K562 (cell line): ENCODE measurements around the gene AHNAK. TPM values are rescaled to one million over a fixed set of nuclear protein-coding genes. Genes with fewer than 3 reads are reported as not detected.
A peak's percentile ranks its signal among the peaks of the same experiment; 100 is the strongest.

Source experiments
- BHLHE40 ChIP-seq: IDR thresholded peaks from 2 replicates; pipeline ENCODE4 v1.6.1; 2011; ENCODE audit warnings: low read length, improper control_type of control experiment
- MTA2 ChIP-seq: fragments of 450-650 bp; IDR thresholded peaks from 2 replicates; pipeline ENCODE4 v1.6.1; 2016; ENCODE audit warnings: low read depth
- MYC ChIP-seq, 2 experiments: fragments of 250-450 bp in 1 of 2; sonication (Bioruptor Pico) in 1 of 2; IDR thresholded peaks; 2 replicates each; pipeline versions ENCODE4 v1.5.1 to v1.6.1; 2012 to 2021; ENCODE audit warnings: low read depth in 2 of 2, borderline replicate concordance in 1 of 2, improper control_type of control experiment in 1 of 2, low read length in 1 of 2, mild to moderate bottlenecking in 1 of 2, moderate library complexity in 1 of 2
- NEUROD1 ChIP-seq: fragments of 150-350 bp; IDR thresholded peaks from 2 replicates; pipeline ENCODE4 v1.6.1; 2014; ENCODE audit warnings: borderline replicate concordance, low read length, low read depth; ENCODE audit not compliant: partially characterized antibody
- NRF1 ChIP-seq, 2 experiments: fragments of 450-650 bp; IDR thresholded peaks in 1 of 2; conservative IDR thresholded peaks in 1 of 2; 2 replicates each; pipeline ENCODE4 v1.6.1; 2014; ENCODE audit warnings: mild to moderate bottlenecking in 2 of 2
- PURB ChIP-seq: sonication (generic); formaldehyde crosslinking; IDR thresholded peaks from 2 replicates; pipeline ENCODE4 v1.9.0; 2021; ENCODE audit warnings: low read depth, mild to moderate bottlenecking, missing genetic modification reagents
- SIRT6 ChIP-seq: IDR thresholded peaks from one replicate; pipeline ENCODE4 v1.6.1; 2012; ENCODE audit warnings: low read depth, mild to moderate bottlenecking, control low read depth, inconsistent platforms, low read length, moderate library complexity
- ZBTB1 ChIP-seq: sonication (generic); formaldehyde crosslinking; IDR thresholded peaks from 2 replicates; pipeline ENCODE4 v1.8.1; 2023; ENCODE audit warnings: missing genetic modification reagents, low read depth, mild to moderate bottlenecking, borderline replicate concordance
- ZNF143 ChIP-seq: sonication (generic); formaldehyde crosslinking; IDR thresholded peaks from 2 replicates; pipeline ENCODE4 v1.9.0; 2022; ENCODE audit warnings: mild to moderate bottlenecking, missing genetic modification reagents
- polyA plus RNA-seq, 8 experiments: library from polyadenylated mRNA; depleted of rRNA in 4 of 8; stranded (reverse) in 5 of 8; unstranded in 3 of 8; fragments of >200 nt; fragmentation: Nextera tagmentation in 2 of 8; fragmentation: Illumina TruSeq in 1 of 8; extraction: Ambion mirVana in 2 of 8; extraction: Trizol in 1 of 8; gene quantifications; 2 replicates each; pipeline versions ENCODE4 v1.2.1 to v1.2.3, GENCODE V29; 2011 to 2014; ENCODE audit warnings: inconsistent platforms in 1 of 8, missing spikeins in 1 of 8
- total RNA-seq, 7 experiments: library from RNA; depleted of rRNA in 6 of 7; stranded (reverse); fragments of >200 nt in 6 of 7; fragmentation: Illumina TruSeq in 2 of 7; extraction: Trizol in 2 of 7; gene quantifications; 2 replicates each; pipeline versions ENCODE4 v1.2.1 to v1.2.3, GENCODE V29; 2011 to 2021; ENCODE audit warnings: low replicate concordance in 1 of 7
- TF ChIP-seq, protein P1 (sequence below): fragments of 450-650 bp; IDR thresholded peaks from 2 replicates; pipeline ENCODE4 v1.6.1; 2016; ENCODE audit warnings: missing biosample characterization, missing genetic modification characterization
- TF ChIP-seq, protein P2 (sequence below): fragments of 450-650 bp; IDR thresholded peaks from 2 replicates; pipeline ENCODE4 v1.6.1; 2016
- TF ChIP-seq, protein P3 (sequence below): sonication (generic); formaldehyde crosslinking; IDR thresholded peaks from 2 replicates; pipeline ENCODE4 v1.5.0; 2020; ENCODE audit warnings: missing genetic modification reagents
- TF ChIP-seq, protein P4 (sequence below): sonication (generic); formaldehyde crosslinking; IDR thresholded peaks from 2 replicates; pipeline ENCODE4 v1.9.0; 2022; ENCODE audit warnings: mild to moderate bottlenecking, missing genetic modification reagents

The AHNAK gene
- total and polyA plus RNA-seq, 9 of the 15 experiments (the other 6 are each of a cell fraction or from before 2014, with no cell fraction given) = 1.5 to 89.7 (median 45.0) TPM

DNA sequence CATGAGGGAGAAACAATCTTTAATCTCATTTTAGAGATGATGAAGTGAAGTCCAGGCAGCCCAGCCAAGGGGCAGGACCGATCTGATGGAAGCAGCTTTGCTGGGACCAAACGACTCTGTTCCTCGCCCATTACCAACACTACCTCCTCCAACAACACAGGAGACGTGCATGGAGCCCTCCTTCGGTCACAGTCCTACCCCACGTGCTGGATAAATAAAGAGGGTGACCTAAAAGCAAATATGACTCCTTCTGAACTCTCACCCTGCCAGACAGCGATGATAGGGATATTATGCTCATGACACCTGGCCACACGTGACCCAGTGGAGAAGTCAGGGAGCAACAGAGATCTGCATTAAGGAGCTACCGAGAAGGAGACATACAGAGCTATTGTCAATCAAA, 101.8 kb downstream of the AHNAK start (continued):
- TF ChIP-seq ZNF143 (CRISPR knock-in tag) (no peak), MYC (IDR thresholded peaks at IDR 0.05; ENCODE audit: low read depth, low read length) (no peak), MYC (CRISPR knock-in tag; IDR thresholded peaks at IDR 0.05; ENCODE audit: borderline replicate concordance, low read depth) (no peak), PURB (CRISPR knock-in tag) (no peak), BHLHE40 (peak; percentile 41), NRF1 (conservative IDR thresholded peaks at IDR 0.05 in 1 of 2, IDR thresholded peaks at IDR 0.05 in 1 of 2) (0 out of 4 replicates have a peak, but pooled peaks have one; percentile 0 to 1), MTA2 (no peak), SIRT6 (no peak), NEUROD1 (no peak), ZBTB1 (CRISPR knock-in tag) (no peak)
- TF ChIP-seq, protein P1, sequence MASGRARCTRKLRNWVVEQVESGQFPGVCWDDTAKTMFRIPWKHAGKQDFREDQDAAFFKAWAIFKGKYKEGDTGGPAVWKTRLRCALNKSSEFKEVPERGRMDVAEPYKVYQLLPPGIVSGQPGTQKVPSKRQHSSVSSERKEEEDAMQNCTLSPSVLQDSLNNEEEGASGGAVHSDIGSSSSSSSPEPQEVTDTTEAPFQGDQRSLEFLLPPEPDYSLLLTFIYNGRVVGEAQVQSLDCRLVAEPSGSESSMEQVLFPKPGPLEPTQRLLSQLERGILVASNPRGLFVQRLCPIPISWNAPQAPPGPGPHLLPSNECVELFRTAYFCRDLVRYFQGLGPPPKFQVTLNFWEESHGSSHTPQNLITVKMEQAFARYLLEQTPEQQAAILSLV (tag) = no peak
- TF ChIP-seq, protein P2, sequence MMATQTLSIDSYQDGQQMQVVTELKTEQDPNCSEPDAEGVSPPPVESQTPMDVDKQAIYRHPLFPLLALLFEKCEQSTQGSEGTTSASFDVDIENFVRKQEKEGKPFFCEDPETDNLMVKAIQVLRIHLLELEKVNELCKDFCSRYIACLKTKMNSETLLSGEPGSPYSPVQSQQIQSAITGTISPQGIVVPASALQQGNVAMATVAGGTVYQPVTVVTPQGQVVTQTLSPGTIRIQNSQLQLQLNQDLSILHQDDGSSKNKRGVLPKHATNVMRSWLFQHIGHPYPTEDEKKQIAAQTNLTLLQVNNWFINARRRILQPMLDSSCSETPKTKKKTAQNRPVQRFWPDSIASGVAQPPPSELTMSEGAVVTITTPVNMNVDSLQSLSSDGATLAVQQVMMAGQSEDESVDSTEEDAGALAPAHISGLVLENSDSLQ = 0 out of 2 replicates have a peak, but pooled peaks have one; percentile 12
- TF ChIP-seq, protein P3, sequence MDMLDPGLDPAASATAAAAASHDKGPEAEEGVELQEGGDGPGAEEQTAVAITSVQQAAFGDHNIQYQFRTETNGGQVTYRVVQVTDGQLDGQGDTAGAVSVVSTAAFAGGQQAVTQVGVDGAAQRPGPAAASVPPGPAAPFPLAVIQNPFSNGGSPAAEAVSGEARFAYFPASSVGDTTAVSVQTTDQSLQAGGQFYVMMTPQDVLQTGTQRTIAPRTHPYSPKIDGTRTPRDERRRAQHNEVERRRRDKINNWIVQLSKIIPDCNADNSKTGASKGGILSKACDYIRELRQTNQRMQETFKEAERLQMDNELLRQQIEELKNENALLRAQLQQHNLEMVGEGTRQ (CRISPR knock-in tag) = peak; percentile 56
- TF ChIP-seq, protein P4, sequence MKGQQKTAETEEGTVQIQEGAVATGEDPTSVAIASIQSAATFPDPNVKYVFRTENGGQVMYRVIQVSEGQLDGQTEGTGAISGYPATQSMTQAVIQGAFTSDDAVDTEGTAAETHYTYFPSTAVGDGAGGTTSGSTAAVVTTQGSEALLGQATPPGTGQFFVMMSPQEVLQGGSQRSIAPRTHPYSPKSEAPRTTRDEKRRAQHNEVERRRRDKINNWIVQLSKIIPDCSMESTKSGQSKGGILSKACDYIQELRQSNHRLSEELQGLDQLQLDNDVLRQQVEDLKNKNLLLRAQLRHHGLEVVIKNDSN = peak; percentile 55
- TF ChIP-seq, all 486 proteins: peak for 5
